Chondrocyte (in vitro differentiated cells): ENCODE results near the gene EPHA2. TPM values are rescaled to one million over a fixed set of nuclear protein-coding genes. Genes with fewer than 3 reads are reported as not detected.

Experiments used
- DNase-seq: peaks from one replicate; pipeline ENCODE4 v3.0.0; 2021; ENCODE audit warnings: mixed read lengths, low spot score
- H3K27ac Mint-ChIP-seq: one replicate; pipeline ENCODE4 v1.8.0; 2021; ENCODE audit warnings: mild to moderate bottlenecking, moderate library complexity, mixed read lengths; ENCODE audit not compliant: unreplicated experiment
- H3K27me3 Mint-ChIP-seq: 2 replicates; pipeline ENCODE4 v1.8.0; 2021; ENCODE audit warnings: low read depth, mixed read lengths
- H3K36me3 Mint-ChIP-seq: 2 replicates; pipeline ENCODE4 v1.8.0; 2021; ENCODE audit warnings: low read depth, mixed read lengths
- H3K4me1 Mint-ChIP-seq: 2 replicates; pipeline ENCODE4 v1.8.0; 2021; ENCODE audit warnings: low read depth, mild to moderate bottlenecking, mixed read lengths
- H3K4me3 Mint-ChIP-seq: one replicate; pipeline ENCODE4 v1.8.0; 2021; ENCODE audit warnings: mild to moderate bottlenecking, moderate library complexity, mixed read lengths; ENCODE audit not compliant: unreplicated experiment
- H3K9me3 Mint-ChIP-seq: 2 replicates; pipeline ENCODE4 v1.8.0; 2021; ENCODE audit warnings: low read depth, mixed read lengths
- CTCF ChIP-seq: fragments of 200-600 bp; sonication (generic); IDR thresholded peaks from 2 replicates; pipeline ENCODE4 v1.5.0; 2021; ENCODE audit warnings: antibody characterized with exemption, mild to moderate bottlenecking, moderate library complexity
- total RNA-seq: library from RNA; stranded (reverse); gene quantifications from 3 replicates; pipeline ENCODE4 v1.2.1, GENCODE V29; 2021

EPHA2 gene
- total RNA-seq, 1 donor from 2014 or later: 38.5 TPM

- peaks cover 1% of the 10 kb centered on the region for H3K36me3 Mint-ChIP-seq
- TF ChIP-seq CTCF: no peak
- H3K9me3 Mint-ChIP-seq: no peaks in the 10 kb centered on the region
- H3K27me3 Mint-ChIP-seq: peaks cover 4% of the 10 kb centered on the region
- H3K4me3 Mint-ChIP-seq: no peak overlapping the region
- DNase-seq: no peak
- no peaks in the 10 kb centered on the region for H3K4me1 Mint-ChIP-seq
- H3K27ac Mint-ChIP-seq: no peak overlapping the region
These were observed 60.4 kb downstream of the EPHA2 start for GRCh38 chr1:16095447-16095846.

- Mint-ChIP-seq H3K27ac (no peak overlapping the region), H3K36me3 (no peaks in the 10 kb centered on the region), H3K4me1 (no peaks in the 10 kb centered on the region), H3K9me3 (no peaks in the 10 kb centered on the region), H3K27me3 (peaks cover 4% of the 10 kb centered on the region), H3K4me3 (no peak overlapping the region)
- TF ChIP-seq CTCF: no peak
- DNase-seq: peak; percentile 67
These were observed 61.3 kb downstream of the EPHA2 start for GRCh38 chr1:16094453-16095158.

GRCh38 chr1:16093611-16094010 lies 62.3 kb downstream of the EPHA2 start:
- H3K36me3 Mint-ChIP-seq: no peaks in the 10 kb centered on the region
- no peak for TF ChIP-seq CTCF
- peak; percentile 36 for DNase-seq
- H3K27me3 Mint-ChIP-seq: peaks cover 4% of the 10 kb centered on the region
- H3K9me3 Mint-ChIP-seq: no peaks in the 10 kb centered on the region
- H3K27ac Mint-ChIP-seq: no peak overlapping the region
- H3K4me3 Mint-ChIP-seq: no peak overlapping the region
- peaks cover 4% of the 10 kb centered on the region for H3K4me1 Mint-ChIP-seq

GRCh38 chr1:16092923-16093511 lies 62.9 kb downstream of the EPHA2 start:
- no peaks in the 10 kb centered on the region for H3K9me3 Mint-ChIP-seq
- H3K36me3 Mint-ChIP-seq: no peaks in the 10 kb centered on the region
- H3K4me3 Mint-ChIP-seq: no peak overlapping the region
- H3K4me1 Mint-ChIP-seq: peaks cover 4% of the 10 kb centered on the region
- no peak overlapping the region for H3K27ac Mint-ChIP-seq
- no peak for DNase-seq
- peaks cover 4% of the 10 kb centered on the region for H3K27me3 Mint-ChIP-seq
- TF ChIP-seq CTCF: no peak

- DNase-seq: peak; percentile 86
- H3K27me3 Mint-ChIP-seq: peaks cover 4% of the 10 kb centered on the region
- H3K36me3 Mint-ChIP-seq: no peaks in the 10 kb centered on the region
- no peaks in the 10 kb centered on the region for H3K9me3 Mint-ChIP-seq
- TF ChIP-seq CTCF: no peak
- H3K27ac Mint-ChIP-seq: no peak overlapping the region
- no peak overlapping the region for H3K4me3 Mint-ChIP-seq
- peaks cover 4% of the 10 kb centered on the region for H3K4me1 Mint-ChIP-seq
These were observed 63.6 kb downstream of the EPHA2 start for GRCh38 chr1:16092097-16092922.
